NCI-H748 treated with DMSO at 0.1 percent for 48 hours (cell line): ENCODE data around the gene ERBB4.
"Not testable (repeated sequence)": the region's sequence is repeated elsewhere in the genome, so short reads cannot be mapped to it uniquely, and the experiment has no call there.

ENCODE experiments used
- DNase-seq: peaks from one replicate; lab custom pipeline; 2025; lab: John Stamatoyannopoulos, UW

Gene ERBB4

DNA sequence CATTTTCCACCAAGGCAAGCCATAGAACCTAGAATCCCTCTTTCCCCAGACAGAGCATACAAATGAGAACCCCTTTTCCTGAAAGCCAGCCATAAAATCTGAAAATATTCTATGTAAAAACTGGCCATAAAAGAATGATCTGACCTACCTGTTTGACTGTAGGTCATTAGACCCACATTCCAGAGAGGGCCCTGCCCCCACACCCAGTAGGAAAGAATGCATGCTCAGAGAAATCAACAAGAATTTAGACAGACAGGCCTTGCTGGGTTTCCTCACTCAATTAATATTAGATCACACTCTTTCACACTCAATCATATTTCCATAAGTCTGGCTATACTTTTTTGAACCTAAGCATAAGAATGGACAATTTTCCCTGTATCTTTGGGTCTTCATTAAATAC, 929.5 kb downstream of the ERBB4 start:
- DNase-seq, result no peak

GRCh38 chr2:211599146-211599545, 939.5 kb downstream of the ERBB4 start:
- DNase-seq, result no peak

DNA sequence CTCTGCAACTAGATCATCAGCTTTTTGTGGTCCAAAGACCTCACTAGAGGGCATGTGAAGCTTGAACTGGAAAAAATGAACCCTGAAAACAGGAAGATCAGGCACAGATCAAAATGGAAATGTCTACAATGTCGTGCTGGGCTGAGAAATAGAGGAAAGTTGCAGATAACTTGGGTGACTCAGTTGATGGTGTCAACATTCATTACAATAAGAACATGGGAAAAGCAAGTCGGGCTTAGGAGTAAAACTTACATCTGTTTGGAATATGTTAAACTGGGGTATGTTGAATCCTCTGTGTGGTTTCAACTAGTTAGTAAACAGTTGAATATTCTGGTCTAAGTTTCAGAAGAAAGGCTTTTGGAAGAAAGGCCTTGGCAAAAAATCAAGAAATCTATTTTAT, 940.4 kb downstream of the ERBB4 start:
- DNase-seq, result no peak

DNA sequence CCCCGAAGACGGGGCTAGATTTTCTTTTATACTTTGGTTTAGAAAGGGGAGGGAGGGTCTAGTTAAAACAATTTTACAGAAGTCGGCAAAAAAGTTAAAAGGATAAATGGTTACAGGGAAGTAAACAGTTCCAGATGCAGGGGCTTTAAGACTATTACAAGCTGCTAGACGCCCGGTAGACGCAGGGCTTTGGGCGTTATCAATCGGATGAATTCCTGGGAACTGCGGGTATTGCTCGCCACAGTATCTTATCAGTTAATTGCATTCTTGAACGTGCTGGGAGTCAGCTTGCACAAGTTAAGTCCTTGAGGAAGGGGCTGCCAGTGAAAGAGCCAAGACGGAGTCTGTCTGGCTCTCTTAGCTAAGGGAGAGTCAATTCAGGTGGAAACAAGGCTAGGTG, 946.6 kb downstream of the ERBB4 start:
- not testable (repeated sequence) for DNase-seq

GRCh38 chr2:211591426-211591825, 947.2 kb downstream of the ERBB4 start:
- no peak for DNase-seq

DNA sequence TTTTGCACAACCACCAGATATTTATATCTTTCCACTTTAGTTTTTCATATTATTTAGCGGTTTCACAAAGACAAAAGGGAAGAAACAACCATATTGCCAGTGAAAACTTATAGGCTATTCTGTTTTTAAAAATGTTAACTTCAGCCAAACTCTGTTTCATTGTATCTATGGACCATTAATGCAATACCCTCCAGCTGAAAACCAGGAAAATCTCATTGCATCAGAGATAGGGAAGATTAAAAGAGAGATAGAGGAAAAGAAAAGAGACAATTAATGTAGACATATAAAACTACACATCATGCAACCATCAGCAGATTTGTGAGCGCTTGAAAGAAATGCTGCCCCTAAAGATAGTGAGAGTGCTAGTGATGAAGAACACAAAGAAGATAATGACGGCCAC, 970.2 kb downstream of the ERBB4 start:
- DNase-seq, result no peak

- DNase-seq, result no peak
These were observed 974.2 kb downstream of the ERBB4 start for GRCh38 chr2:211564441-211564840.

GRCh38 chr2:211545582-211545981, 993.0 kb downstream of the ERBB4 start:
- DNase-seq, result no peak

DNA sequence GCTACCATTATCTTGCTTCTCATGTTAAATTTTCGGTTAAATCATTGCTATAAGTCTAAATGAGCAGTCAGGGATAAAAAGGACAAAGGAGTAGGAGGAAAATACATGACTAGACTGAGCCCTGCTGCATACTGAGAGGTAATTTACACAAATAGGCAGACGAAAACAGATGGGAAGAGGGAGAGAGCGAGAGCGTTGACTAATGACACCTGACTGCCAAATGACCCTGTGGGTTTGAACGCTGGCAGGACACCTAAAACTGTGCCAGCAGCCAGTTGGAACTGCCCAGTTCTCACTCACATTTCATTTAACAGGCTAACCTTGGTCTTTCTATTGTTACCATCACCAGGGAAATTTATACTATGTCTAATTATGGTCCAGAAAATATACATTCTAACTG, 1004.0 kb downstream of the ERBB4 start:
- peak; percentile 65 for DNase-seq

- DNase-seq, result not testable (repeated sequence)
These were observed 1014.4 kb downstream of the ERBB4 start for GRCh38 chr2:211524248-211524647.

DNA sequence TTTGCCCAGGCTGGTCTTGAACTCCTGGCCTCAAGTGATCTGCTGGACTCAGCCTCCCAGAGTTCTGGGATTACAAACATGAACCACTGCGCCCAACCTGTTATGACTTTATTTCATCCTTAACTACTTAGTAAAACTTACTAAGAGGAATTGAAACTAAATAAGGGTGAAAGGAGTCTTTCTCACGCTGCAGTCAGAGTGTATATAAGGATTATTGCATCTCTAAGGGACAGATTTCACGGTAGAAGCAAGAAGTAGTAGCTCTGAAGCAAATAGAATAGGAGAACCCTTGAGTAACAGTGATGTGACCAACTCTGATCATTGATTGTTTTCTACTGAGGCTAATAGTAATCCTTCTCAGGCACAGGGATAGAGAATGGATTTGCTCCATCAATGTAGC, 1022.1 kb downstream of the ERBB4 start:
- no peak for DNase-seq

GRCh38 chr2:211514049-211514448, 1024.6 kb downstream of the ERBB4 start:
- no peak for DNase-seq

GRCh38 chr2:211513446-211513845, 1025.2 kb downstream of the ERBB4 start:
- no peak for DNase-seq

- DNase-seq, result no peak
These were observed 1025.8 kb downstream of the ERBB4 start for GRCh38 chr2:211512806-211513205.

GRCh38 chr2:211503856-211504255, 1034.7 kb downstream of the ERBB4 start:
- no peak for DNase-seq

DNA sequence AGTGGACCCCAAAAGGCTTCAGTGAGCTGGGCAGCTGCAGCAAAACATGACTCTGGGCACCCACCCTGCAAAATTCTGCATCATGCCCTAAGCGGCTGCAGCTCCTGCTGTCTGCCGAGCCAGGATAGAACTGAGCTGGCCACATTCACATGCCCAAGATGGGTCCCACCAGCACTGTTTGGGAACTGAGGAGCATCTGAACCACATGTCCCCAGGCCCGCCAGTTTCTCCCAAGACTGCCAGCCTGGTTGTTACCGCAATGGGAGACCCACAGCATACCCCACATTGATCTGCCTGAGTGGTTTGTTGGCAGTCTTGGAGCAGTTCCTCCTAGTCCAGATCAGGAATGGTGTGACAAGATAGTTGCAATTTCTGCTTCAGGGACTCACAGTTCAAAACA, 1035.4 kb downstream of the ERBB4 start:
- no peak for DNase-seq

GRCh38 chr2:211498551-211499205, 1039.9 kb downstream of the ERBB4 start:
- no peak for DNase-seq

DNA sequence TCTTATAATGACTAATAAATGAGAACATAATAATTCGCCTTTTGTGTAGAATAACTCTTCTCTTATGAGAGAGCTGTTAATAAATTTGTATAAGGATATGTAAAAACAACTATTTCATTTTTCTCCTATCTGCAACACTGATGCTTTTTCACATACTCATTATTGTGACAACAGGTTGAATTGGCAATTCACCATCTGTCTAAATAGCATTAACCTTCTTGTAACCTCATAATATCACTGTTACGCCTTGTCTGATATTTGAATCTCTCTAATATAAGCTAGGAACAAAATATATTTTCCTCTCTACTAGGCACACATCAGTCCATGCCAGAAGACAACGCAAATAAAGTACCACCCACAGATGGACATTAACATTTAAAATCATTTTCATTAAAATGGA, 1043.3 kb downstream of the ERBB4 start:
- no peak for DNase-seq

- no peak for DNase-seq
These were observed 1044.1 kb downstream of the ERBB4 start for GRCh38 chr2:211494536-211494935.

DNA sequence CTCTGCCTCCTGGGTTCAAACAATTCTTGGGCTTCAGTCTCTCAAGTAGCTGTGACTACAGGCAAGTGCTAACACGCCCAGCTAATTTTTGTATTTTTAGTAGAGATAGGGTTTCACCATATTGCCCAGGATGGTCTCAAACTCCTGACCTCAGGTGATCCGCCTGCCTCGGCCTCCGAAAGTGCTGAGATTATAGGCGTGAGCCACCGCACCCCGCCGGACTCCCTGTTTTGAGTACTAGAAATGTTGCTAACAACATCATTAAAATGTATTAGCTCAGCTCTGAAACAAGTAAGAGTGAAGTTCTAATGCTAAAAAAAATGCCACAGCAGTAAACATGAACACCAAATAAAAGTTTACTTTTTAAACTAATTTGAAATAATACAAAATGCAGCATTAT, 1044.5 kb downstream of the ERBB4 start:
- DNase-seq, result no peak

GRCh38 chr2:211487733-211488132, 1050.9 kb downstream of the ERBB4 start:
- DNase-seq, result no peak

DNA sequence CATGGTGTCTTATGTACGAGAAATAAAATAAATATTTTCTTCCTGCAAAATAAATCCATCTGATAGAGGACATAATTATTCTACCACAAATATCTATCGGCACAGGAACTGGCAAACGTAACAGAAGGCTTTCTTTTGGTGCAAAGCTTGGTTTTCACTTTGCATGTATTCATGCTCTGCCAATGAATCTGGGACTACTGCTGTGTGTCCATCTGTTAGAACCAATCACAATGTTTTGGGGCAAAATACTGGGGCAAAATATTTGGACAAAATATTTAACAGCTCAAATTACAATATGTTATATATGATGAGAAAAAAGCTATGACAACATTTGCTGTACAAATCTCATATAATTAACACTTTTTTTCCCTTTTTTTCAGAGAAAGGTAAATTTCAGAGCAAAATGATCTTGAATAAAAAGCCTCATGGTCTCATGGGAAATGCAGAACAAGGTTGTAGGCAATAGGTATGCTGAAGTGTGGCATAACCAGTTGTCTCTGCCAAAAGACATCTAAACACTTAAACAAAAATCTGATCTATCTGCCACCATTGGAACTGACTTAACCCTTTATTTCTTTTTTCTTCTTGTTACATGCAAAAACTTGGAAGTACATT, 1059.0 kb downstream of the ERBB4 start:
- no peak for DNase-seq

- no peak for DNase-seq
These were observed 1060.9 kb downstream of the ERBB4 start for GRCh38 chr2:211477537-211478275.
